IMR-90 (cell line): ENCODE measurements around the gene TMTC2. TPM values are rescaled to one million over a fixed set of nuclear protein-coding genes. Genes with fewer than 3 reads are reported as not detected.

Source experiments
- ATAC-seq: fragments of 200-7000 bp; cut with Tn5 transposase; 2 replicates; pipeline ENCODE4 v1.9.1; 2020; ENCODE audit warnings: low read depth, mild to moderate bottlenecking, moderate library complexity
- BruUV-seq: library from RNA; stranded (reverse); fragments of 400-500 nt; replicated peaks from 2 replicates; lab custom pipeline; 2021; lab: Mats Ljungman, UMichigan
- CTCF ChIA-PET: fragments of 300-600 bp; formaldehyde crosslinking; extraction: SDS; loops from one replicate; lab custom pipeline; 2021; ENCODE audit warnings: antibody characterized with exemption; lab: Yijun Ruan, JAX
- POLR2A ChIA-PET: fragments of 300-600 bp; sonication (Branson Sonifier 250); formaldehyde crosslinking; loops from one replicate; lab custom pipeline; 2022; ENCODE audit warnings: antibody characterized with exemption; ENCODE audit not compliant: unreplicated experiment; lab: Charles Lee
- DNase-seq: peaks from one replicate; pipeline ENCODE4 v3.0.0; 2013
- H2AFZ ChIP-seq: replicated peaks from 2 replicates; pipeline ENCODE3; 2013; ENCODE audit warnings: low read length, mild to moderate bottlenecking; ENCODE audit not compliant: poor library complexity
- H2AK5ac ChIP-seq: 2 replicates; pipeline ENCODE4 v1.6.1; 2013; ENCODE audit warnings: low read depth, low read length, inconsistent platforms
- H2AK9ac ChIP-seq: replicated peaks from 2 replicates; pipeline ENCODE3; 2013; ENCODE audit warnings: mild to moderate bottlenecking, low read depth, low read length, moderate library complexity; ENCODE audit not compliant: poor library complexity
- H2BK120ac ChIP-seq: 2 replicates; pipeline ENCODE4 v1.6.1; 2013; ENCODE audit warnings: low read depth, low read length, inconsistent platforms
- H2BK15ac ChIP-seq: 3 replicates; pipeline ENCODE4 v1.6.1; 2013; ENCODE audit warnings: low read depth, low read length, inconsistent platforms
- H2BK20ac ChIP-seq: 2 replicates; pipeline ENCODE4 v1.6.1; 2013; ENCODE audit warnings: low read depth, mild to moderate bottlenecking, inconsistent platforms, low read length, moderate library complexity
- H2BK5ac ChIP-seq: 2 replicates; pipeline ENCODE4 v1.6.1; 2013; ENCODE audit warnings: mild to moderate bottlenecking, low read depth, low read length, inconsistent platforms; ENCODE audit not compliant: poor library complexity, severe bottlenecking
- H3K14ac ChIP-seq: replicated peaks from 2 replicates; pipeline ENCODE4 v1.6.1; 2013; ENCODE audit warnings: low read depth, low read length, inconsistent platforms
- H3K18ac ChIP-seq: 2 replicates; pipeline ENCODE4 v1.6.1; 2013; ENCODE audit warnings: low read depth, low read length, control low read depth
- H3K23ac ChIP-seq: 2 replicates; pipeline ENCODE4 v1.6.1; 2013; ENCODE audit warnings: low read depth, low read length, inconsistent platforms
- H3K27ac ChIP-seq: 2 replicates; pipeline ENCODE4 v1.5.1; 2013; ENCODE audit warnings: mild to moderate bottlenecking, control low read depth, low read length; ENCODE audit not compliant: insufficient read depth
- H3K27me3 ChIP-seq: 2 replicates; pipeline ENCODE4 v1.6.1; 2013; ENCODE audit warnings: low read length; ENCODE audit not compliant: control insufficient read depth, insufficient read depth
- H3K36me3 ChIP-seq: 2 replicates; pipeline ENCODE4 v1.6.1; 2013; ENCODE audit warnings: low read length, mixed read lengths; ENCODE audit not compliant: control insufficient read depth, insufficient read depth
- H3K4ac ChIP-seq: 2 replicates; pipeline ENCODE4 v1.6.1; 2013; ENCODE audit warnings: low read depth, low read length, inconsistent platforms
- H3K4me1 ChIP-seq: 2 replicates; pipeline ENCODE4 v1.6.1; 2013; ENCODE audit warnings: low read length, mixed read lengths; ENCODE audit not compliant: control insufficient read depth, insufficient read depth
- H3K4me2 ChIP-seq: 2 replicates; pipeline ENCODE4 v1.6.1; 2013; ENCODE audit warnings: low read depth, mild to moderate bottlenecking, control low read depth, low read length, moderate library complexity
- H3K4me3 ChIP-seq: 2 replicates; pipeline ENCODE4 v1.5.1; 2013; ENCODE audit warnings: low read depth, mild to moderate bottlenecking, control low read depth, low read length, moderate library complexity; ENCODE audit not compliant: insufficient read depth
- H3K56ac ChIP-seq: 2 replicates; pipeline ENCODE4 v1.6.1; 2013; ENCODE audit warnings: low read length, inconsistent platforms; ENCODE audit not compliant: insufficient read depth; ENCODE audit errors: extremely low read depth
- H3K79me1 ChIP-seq, 2 experiments: 2 replicates each; pipeline ENCODE4 v1.6.1; 2013; ENCODE audit warnings: low read length in 2 of 2, inconsistent platforms in 1 of 2, low read depth in 1 of 2
- H3K9ac ChIP-seq: 2 replicates; pipeline ENCODE4 v1.6.1; 2013; ENCODE audit warnings: low read depth, low read length, control low read depth
- H3K9me1 ChIP-seq: 2 replicates; pipeline ENCODE4 v1.6.1; 2013; ENCODE audit warnings: low read length, inconsistent platforms; ENCODE audit not compliant: insufficient read depth
- H3K9me3 ChIP-seq: 2 replicates; pipeline ENCODE4 v1.6.1; 2013; ENCODE audit warnings: low read length; ENCODE audit not compliant: control insufficient read depth, insufficient read depth
- H4K20me1 ChIP-seq: 2 replicates; pipeline ENCODE4 v1.6.1; 2013; ENCODE audit warnings: low read length, inconsistent platforms; ENCODE audit not compliant: insufficient read depth
- H4K5ac ChIP-seq: 2 replicates; pipeline ENCODE4 v1.6.1; 2013; ENCODE audit warnings: mild to moderate bottlenecking, low read depth, low read length, control low read depth
- H4K8ac ChIP-seq, 2 experiments: 2 replicates each; pipeline ENCODE4 v1.6.1; 2013; ENCODE audit warnings: low read depth in 2 of 2, low read length in 2 of 2, control low read depth in 1 of 2, inconsistent platforms in 1 of 2
- H4K91ac ChIP-seq: 2 replicates; pipeline ENCODE4 v1.6.1; 2013; ENCODE audit warnings: low read depth, low read length, inconsistent platforms; ENCODE audit not compliant: insufficient read depth
- CEBPB ChIP-seq: IDR thresholded peaks from 2 replicates; pipeline ENCODE4 v1.6.1; 2012; ENCODE audit warnings: low read depth, low read length, improper control_type of control experiment
- CHD1 ChIP-seq: IDR thresholded peaks from 2 replicates; pipeline ENCODE4 v1.6.1; 2012; ENCODE audit warnings: low read depth, low read length, improper control_type of control experiment
- POLR2A ChIP-seq: IDR thresholded peaks from 2 replicates; pipeline ENCODE4 v1.6.1; 2012; ENCODE audit warnings: mild to moderate bottlenecking, low read depth, low read length
- RAD21 ChIP-seq: IDR thresholded peaks from 2 replicates; pipeline ENCODE4 v1.6.1; 2012; ENCODE audit warnings: low read length, improper control_type of control experiment
- RFX5 ChIP-seq: IDR thresholded peaks from 2 replicates; pipeline ENCODE4 v1.8.0; 2012; ENCODE audit warnings: low read depth, mild to moderate bottlenecking, low read length, moderate library complexity
- SMC3 ChIP-seq: fragments of 150-350 bp; IDR thresholded peaks from 2 replicates; pipeline ENCODE4 v1.6.1; 2016; ENCODE audit warnings: low read depth, mild to moderate bottlenecking, antibody characterized with exemption, low read length, moderate library complexity
- USF2 ChIP-seq: fragments of 150-350 bp; IDR thresholded peaks from 2 replicates; pipeline ENCODE4 v1.6.1; 2017; ENCODE audit warnings: mild to moderate bottlenecking, antibody characterized with exemption, low read length, low read depth
- WGBS, 2 experiments: methylation state at CpG; one replicate each; pipeline versions ENCODE4 v1.1.5 to v1.1.7; 2013; ENCODE audit warnings: missing lambda C conversion rate in 2 of 2; ENCODE audit not compliant: insufficient read length in 1 of 2; ENCODE audit errors: extremely low coverage in 2 of 2; 5-methylcytosine and 5-hydroxymethylcytosine counted together
- dilution Hi-C: fragments of 300-500 bp; cut with HindIII; formaldehyde crosslinking; loops from one replicate; pipeline ENCODE4 v1.14.3; 2018; ENCODE audit warnings: low sequenced_read_pairs; ENCODE audit not compliant: unreplicated experiment
- in situ Hi-C: fragments of 300-500 bp; cut with MboI; formaldehyde crosslinking; loops from 3 replicates; pipeline ENCODE4 v1.14.3; 2019; ENCODE audit warnings: low sequenced_read_pairs, inconsistent platforms, mixed read lengths
- intact Hi-C: fragments of 100-400 bp; cut with micrococcal nuclease; formaldehyde crosslinking; loops from 2 replicates; pipeline ENCODE4 v1.10.0; 2022
- polyA plus RNA-seq, 3 experiments: library from polyadenylated mRNA; depleted of rRNA; stranded (reverse); fragments of >200 nt; gene quantifications; 2 replicates each; pipeline ENCODE4 v1.2.3, GENCODE V29; 2012; ENCODE audit warnings: low replicate concordance in 1 of 3
- total RNA-seq: library from RNA; depleted of rRNA; stranded (reverse); fragments of >200 nt; gene quantifications from 2 replicates; pipeline ENCODE4 v1.2.3, GENCODE V29; 2012
- TF ChIP-seq, protein P1 (sequence below): conservative IDR thresholded peaks from 2 replicates; pipeline ENCODE4 v1.5.1; 2012; ENCODE audit warnings: mild to moderate bottlenecking, low read depth, low read length, improper control_type of control experiment

TMTC2 gene
- total and polyA plus RNA-seq, 2 of the 4 experiments (the other 2 are of a cell fraction), result 0.56 to 1.4 TPM

DNA sequence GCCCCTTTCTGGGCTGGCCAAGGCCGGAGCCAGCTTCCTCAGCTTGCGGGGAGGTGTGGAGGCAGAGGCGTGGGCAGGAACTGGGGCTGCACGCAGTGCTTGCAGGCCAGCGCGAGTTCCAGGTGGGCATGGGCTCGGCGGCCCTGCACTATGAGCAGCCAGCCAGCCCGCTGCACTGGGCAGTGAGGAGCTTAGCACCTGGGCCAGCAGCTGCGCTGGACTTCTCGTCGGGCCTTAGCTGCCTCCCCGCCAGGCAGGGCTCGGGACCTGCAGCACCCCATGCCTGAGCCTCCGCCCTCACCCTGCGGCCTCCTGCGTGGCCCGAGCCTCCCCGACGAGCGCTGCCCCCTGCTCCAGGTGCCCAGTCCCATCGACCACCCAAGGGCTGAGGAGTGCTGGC lies 42.0 kb downstream of the TMTC2 start:
- no peak overlapping the region for H2BK5ac ChIP-seq
- H4K91ac ChIP-seq, result no peak overlapping the region
- no peak overlapping the region for H2AK9ac ChIP-seq
- H3K4me1 ChIP-seq, result no peaks in the 10 kb centered on the region
- H3K23ac ChIP-seq, result no peak overlapping the region
- no peak overlapping the region for H2BK15ac ChIP-seq
- TF ChIP-seq CHD1, result no peak
- TF ChIP-seq SMC3, result no peak
- TF ChIP-seq, protein P1, sequence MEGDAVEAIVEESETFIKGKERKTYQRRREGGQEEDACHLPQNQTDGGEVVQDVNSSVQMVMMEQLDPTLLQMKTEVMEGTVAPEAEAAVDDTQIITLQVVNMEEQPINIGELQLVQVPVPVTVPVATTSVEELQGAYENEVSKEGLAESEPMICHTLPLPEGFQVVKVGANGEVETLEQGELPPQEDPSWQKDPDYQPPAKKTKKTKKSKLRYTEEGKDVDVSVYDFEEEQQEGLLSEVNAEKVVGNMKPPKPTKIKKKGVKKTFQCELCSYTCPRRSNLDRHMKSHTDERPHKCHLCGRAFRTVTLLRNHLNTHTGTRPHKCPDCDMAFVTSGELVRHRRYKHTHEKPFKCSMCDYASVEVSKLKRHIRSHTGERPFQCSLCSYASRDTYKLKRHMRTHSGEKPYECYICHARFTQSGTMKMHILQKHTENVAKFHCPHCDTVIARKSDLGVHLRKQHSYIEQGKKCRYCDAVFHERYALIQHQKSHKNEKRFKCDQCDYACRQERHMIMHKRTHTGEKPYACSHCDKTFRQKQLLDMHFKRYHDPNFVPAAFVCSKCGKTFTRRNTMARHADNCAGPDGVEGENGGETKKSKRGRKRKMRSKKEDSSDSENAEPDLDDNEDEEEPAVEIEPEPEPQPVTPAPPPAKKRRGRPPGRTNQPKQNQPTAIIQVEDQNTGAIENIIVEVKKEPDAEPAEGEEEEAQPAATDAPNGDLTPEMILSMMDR, result no peak
- no peak for TF ChIP-seq POLR2A
- no peak for TF ChIP-seq CEBPB
- no peak for TF ChIP-seq RFX5
- TF ChIP-seq USF2, result no peak
- TF ChIP-seq RAD21, result no peak
- no peaks in the 10 kb centered on the region for H4K20me1 ChIP-seq
- no peak overlapping the region for H2BK120ac ChIP-seq
- H3K4ac ChIP-seq, result no peak overlapping the region
- BruUV-seq, result no TSS peak
- dilution Hi-C loops (no loop called here), in situ Hi-C loops (no loop called here), intact Hi-C loops (no loop called here)
- H3K9me1 ChIP-seq, result no peaks in the 10 kb centered on the region
- H3K27ac ChIP-seq, result no peak overlapping the region
- no peaks in the 10 kb centered on the region for H3K36me3 ChIP-seq
- H3K4me3 ChIP-seq, result no peak overlapping the region
- no peak overlapping the region for H3K14ac ChIP-seq
- ATAC-seq (no peak), DNase-seq (no peak)
- H3K56ac ChIP-seq, result no peak overlapping the region
- no peak overlapping the region for H3K4me2 ChIP-seq
- no peak overlapping the region for H2BK20ac ChIP-seq
- H3K18ac ChIP-seq, result no peak overlapping the region
- no peak overlapping the region for H2AK5ac ChIP-seq
- WGBS, 2 experiments, result 95% methylated on average over 18 of the region's 22 CpGs; no CpG with 5 or more reads in 1 of the 2 experiments
- no peak overlapping the region for H3K9ac ChIP-seq
- H3K79me1 ChIP-seq, result no peaks in the 10 kb centered on the region
- ChIA-PET CTCF (no interaction called here), POLR2A (no interaction called here)
- H2AFZ ChIP-seq, result no peak overlapping the region
- H4K5ac ChIP-seq, result no peak overlapping the region
- H3K27me3 ChIP-seq, result no peaks in the 10 kb centered on the region
- peaks cover 2% of the 10 kb centered on the region; the same call in 1 of the 2 replicates for H3K9me3 ChIP-seq
- H4K8ac ChIP-seq, result no peak overlapping the region
